ENCODE results near the gene MDP1.

The MDP1 gene

DNA sequence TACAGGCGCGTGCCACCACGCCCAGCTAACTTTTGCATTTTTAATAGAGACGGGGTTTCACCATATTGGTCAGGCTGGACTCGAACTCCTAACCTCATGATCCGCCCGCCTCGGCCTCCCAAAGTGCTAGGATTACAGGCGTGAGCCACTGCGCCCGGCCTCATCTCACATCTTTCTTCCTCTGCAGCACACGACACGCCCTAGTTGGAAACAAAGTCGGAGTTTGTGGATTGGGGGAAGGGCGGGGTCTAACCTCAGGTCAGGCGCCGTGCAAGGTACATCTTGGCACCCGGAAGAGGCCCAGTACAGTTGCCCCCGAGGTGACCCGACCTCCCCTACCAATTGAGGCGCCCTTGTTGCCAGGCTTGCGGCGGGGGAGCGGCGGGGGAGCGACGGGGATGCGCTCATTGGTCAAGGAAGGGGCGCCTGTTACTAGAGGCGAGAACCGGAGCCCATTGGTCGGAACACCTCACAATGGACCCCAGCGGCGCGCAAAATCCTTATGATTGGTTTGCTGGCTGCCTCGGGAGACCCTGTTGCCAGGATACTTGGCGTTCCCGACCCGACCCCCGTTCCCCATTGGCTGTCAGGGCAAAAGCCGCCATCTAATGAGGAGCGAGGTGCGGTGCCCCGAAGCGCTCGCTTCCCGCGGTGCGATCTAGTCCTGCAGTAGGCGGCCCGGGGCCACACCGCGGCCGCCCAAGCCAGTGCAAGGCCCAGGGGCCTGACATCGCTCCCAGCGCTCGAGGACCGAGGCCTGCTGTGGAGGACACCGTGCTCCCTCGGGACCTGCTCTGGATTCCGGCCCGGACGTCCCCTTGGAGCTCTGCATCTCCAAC is 44.2 kb downstream of the MDP1 start, which contains the start of gene REC8:
TSS of gene REC8 (plus strand) at position 659 of the 839 bp plus-strand sequence. CDS start 473 bp downstream, outside the sequence.
- no peaks in the 10 kb centered on the region for H3F3A ChIP-seq (ENCODE audit: insufficient read depth, low read length)
- no peaks in the 10 kb centered on the region for H3K79me2 ChIP-seq (ENCODE audit: low read length)
- H3K27ac ChIP-seq (ENCODE audit: low read length): no peak within 1 kb of the TSS
- no peaks in the 10 kb centered on the region for H3K36me3 ChIP-seq (replicated peaks; ENCODE audit: insufficient read depth, low read length)
- TF ChIP-seq EZH2 (optimal IDR thresholded peaks at IDR 0.05; ENCODE audit: low read depth, low read length) (no peak), EZH2phosphoT487 (IDR thresholded peaks at IDR 0.05; ENCODE audit: low read length) (no peak)
- TF ChIP-seq, protein P1, sequence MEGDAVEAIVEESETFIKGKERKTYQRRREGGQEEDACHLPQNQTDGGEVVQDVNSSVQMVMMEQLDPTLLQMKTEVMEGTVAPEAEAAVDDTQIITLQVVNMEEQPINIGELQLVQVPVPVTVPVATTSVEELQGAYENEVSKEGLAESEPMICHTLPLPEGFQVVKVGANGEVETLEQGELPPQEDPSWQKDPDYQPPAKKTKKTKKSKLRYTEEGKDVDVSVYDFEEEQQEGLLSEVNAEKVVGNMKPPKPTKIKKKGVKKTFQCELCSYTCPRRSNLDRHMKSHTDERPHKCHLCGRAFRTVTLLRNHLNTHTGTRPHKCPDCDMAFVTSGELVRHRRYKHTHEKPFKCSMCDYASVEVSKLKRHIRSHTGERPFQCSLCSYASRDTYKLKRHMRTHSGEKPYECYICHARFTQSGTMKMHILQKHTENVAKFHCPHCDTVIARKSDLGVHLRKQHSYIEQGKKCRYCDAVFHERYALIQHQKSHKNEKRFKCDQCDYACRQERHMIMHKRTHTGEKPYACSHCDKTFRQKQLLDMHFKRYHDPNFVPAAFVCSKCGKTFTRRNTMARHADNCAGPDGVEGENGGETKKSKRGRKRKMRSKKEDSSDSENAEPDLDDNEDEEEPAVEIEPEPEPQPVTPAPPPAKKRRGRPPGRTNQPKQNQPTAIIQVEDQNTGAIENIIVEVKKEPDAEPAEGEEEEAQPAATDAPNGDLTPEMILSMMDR (IDR thresholded peaks at IDR 0.05; ENCODE audit: low read length): no peak
- H2AFZ ChIP-seq (ENCODE audit: low read length): no peak within 1 kb of the TSS
- no peaks in the 10 kb centered on the region for H3K9me3 ChIP-seq (replicated peaks; ENCODE audit: insufficient read depth, low read length)
- no peaks in the 10 kb centered on the region for H3K4me1 ChIP-seq (ENCODE audit: low read length)
- no peaks in the 10 kb centered on the region for H3K27me3 ChIP-seq (replicated peaks; ENCODE audit: insufficient read depth, low read length)
- no peaks in the 10 kb centered on the region for H3K9me2 ChIP-seq (replicated peaks; ENCODE audit: insufficient read depth, low read length)
- no peaks in the 10 kb centered on the region for H4K20me1 ChIP-seq (ENCODE audit: insufficient read depth, low read length)
- no peak for DNase-seq
- H3K4me3 ChIP-seq (ENCODE audit: low read length): no peak within 1 kb of the TSS
- H3K9ac ChIP-seq (ENCODE audit: low read length): no peak within 1 kb of the TSS
- H3K4me2 ChIP-seq (ENCODE audit: low read depth, low read length): no peak within 1 kb of the TSS

DNA sequence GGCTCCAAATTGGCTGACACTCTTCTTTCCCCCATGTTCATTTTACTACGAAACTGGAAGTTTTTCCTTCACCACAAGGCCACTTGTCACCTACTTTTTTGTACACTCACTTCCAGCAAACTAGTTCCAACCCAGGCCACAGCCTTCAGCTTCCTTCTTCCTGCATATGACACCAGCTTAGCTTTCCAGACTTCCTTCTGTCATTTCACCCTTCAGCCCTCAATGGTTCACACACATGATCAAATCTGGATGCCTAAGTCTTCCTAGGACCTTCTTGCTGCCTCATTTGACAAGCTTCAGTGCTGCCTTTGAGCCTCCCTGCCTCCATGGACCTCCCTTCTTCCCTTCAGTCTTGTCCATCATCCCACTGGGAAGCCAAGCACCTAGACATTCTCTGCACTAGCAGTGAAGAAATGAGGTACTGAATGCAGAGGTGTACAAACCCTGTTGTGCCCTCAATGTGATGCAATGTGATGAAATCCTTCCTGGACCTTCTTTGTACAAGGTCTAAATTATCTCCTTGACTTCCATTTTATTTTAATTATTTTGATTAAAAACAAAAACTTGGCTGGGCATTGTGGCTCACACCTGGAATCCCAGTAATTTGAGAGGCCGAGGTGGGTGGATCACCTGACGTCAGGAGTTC is 48.3 kb downstream of the MDP1 start:
- H2AFZ ChIP-seq (ENCODE audit: low read length): no peak overlapping the region
- H3K4me2 ChIP-seq (ENCODE audit: low read depth, low read length): no peak overlapping the region
- no peaks in the 10 kb centered on the region for H3K9me2 ChIP-seq (replicated peaks; ENCODE audit: insufficient read depth, low read length)
- no peaks in the 10 kb centered on the region for H3K27me3 ChIP-seq (replicated peaks; ENCODE audit: insufficient read depth, low read length)
- H3K9ac ChIP-seq (ENCODE audit: low read length): no peak overlapping the region
- H3K36me3 ChIP-seq (replicated peaks; ENCODE audit: insufficient read depth, low read length): no peaks in the 10 kb centered on the region
- no peak overlapping the region for H3K4me3 ChIP-seq (ENCODE audit: low read length)
- no peaks in the 10 kb centered on the region for H3K79me2 ChIP-seq (ENCODE audit: low read length)
- no peak for TF ChIP-seq EZH2phosphoT487 (IDR thresholded peaks at IDR 0.05; ENCODE audit: low read length)
- no peak for TF ChIP-seq EZH2 (optimal IDR thresholded peaks at IDR 0.05; ENCODE audit: low read depth, low read length)
- TF ChIP-seq, protein P1 (IDR thresholded peaks at IDR 0.05; ENCODE audit: low read length): no peak
- no peak for DNase-seq
- no peaks in the 10 kb centered on the region for H3K4me1 ChIP-seq (ENCODE audit: low read length)
- H4K20me1 ChIP-seq (ENCODE audit: insufficient read depth, low read length): no peaks in the 10 kb centered on the region
- no peaks in the 10 kb centered on the region for H3K9me3 ChIP-seq (replicated peaks; ENCODE audit: insufficient read depth, low read length)
- no peaks in the 10 kb centered on the region for H3F3A ChIP-seq (ENCODE audit: insufficient read depth, low read length)
- H3K27ac ChIP-seq (ENCODE audit: low read length): no peak overlapping the region

DNA sequence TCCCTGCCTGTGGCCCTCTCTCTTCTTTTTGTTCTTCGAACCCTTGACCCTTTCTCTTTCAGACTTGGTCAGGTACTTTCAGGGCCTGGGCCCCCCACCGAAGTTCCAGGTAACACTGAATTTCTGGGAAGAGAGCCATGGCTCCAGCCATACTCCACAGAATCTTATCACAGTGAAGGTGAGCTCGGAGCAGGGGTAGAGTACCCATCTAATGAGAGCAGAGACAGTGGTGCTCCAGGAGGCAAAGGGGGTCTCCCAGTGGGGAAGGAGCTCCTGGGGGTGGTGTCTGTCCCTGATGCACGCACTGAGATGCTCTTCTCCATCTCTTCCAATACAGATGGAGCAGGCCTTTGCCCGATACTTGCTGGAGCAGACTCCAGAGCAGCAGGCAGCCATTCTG is 50.1 kb downstream of the MDP1 start:
- DNase-seq: no peak
- H4K20me1 ChIP-seq (ENCODE audit: insufficient read depth, low read length): no peaks in the 10 kb centered on the region
- no peaks in the 10 kb centered on the region for H3K9me3 ChIP-seq (replicated peaks; ENCODE audit: insufficient read depth, low read length)
- H3K4me1 ChIP-seq (ENCODE audit: low read length): no peaks in the 10 kb centered on the region
- no peaks in the 10 kb centered on the region for H3F3A ChIP-seq (ENCODE audit: insufficient read depth, low read length)
- no peak overlapping the region for H3K4me3 ChIP-seq (ENCODE audit: low read length)
- peaks cover 12% of the 10 kb centered on the region for H3K79me2 ChIP-seq (ENCODE audit: low read length)
- H3K27ac ChIP-seq (ENCODE audit: low read length): no peak overlapping the region
- no peak overlapping the region for H3K9ac ChIP-seq (ENCODE audit: low read length)
- no peaks in the 10 kb centered on the region for H3K9me2 ChIP-seq (replicated peaks; ENCODE audit: insufficient read depth, low read length)
- no peak overlapping the region for H2AFZ ChIP-seq (ENCODE audit: low read length)
- H3K36me3 ChIP-seq (replicated peaks; ENCODE audit: insufficient read depth, low read length): no peaks in the 10 kb centered on the region
- TF ChIP-seq, protein P1 (IDR thresholded peaks at IDR 0.05; ENCODE audit: low read length): no peak
- H3K27me3 ChIP-seq (replicated peaks; ENCODE audit: insufficient read depth, low read length): no peaks in the 10 kb centered on the region
- H3K4me2 ChIP-seq (ENCODE audit: low read depth, low read length): no peak overlapping the region

All from MM.1S (cell line).